GM12878 (cell line): ENCODE measurements around the gene AHCYL2. TPM values are rescaled to one million over a fixed set of nuclear protein-coding genes. Genes with fewer than 3 reads are reported as not detected.

Experiments used
- ATAC-seq: fragments of 200-7000 bp; cut with Tn5 transposase; 3 replicates; pipeline ENCODE4 v1.9.1; 2020; ENCODE audit warnings: mild to moderate bottlenecking, moderate library complexity
- BruUV-seq: library from RNA; stranded (reverse); fragments of 400-500 nt; replicated peaks from 2 replicates; lab custom pipeline; 2021; lab: Mats Ljungman, UMichigan
- CTCF ChIA-PET: fragments of 300-600 bp; sonication (Branson Sonifier 250); formaldehyde crosslinking; extraction: SDS; loops from one replicate; lab custom pipeline; 2021; ENCODE audit warnings: inconsistent platforms; lab: Yijun Ruan, JAX
- POLR2A ChIA-PET: fragments of 350-600 bp; formaldehyde crosslinking; extraction: SDS; loops from one replicate; lab custom pipeline; 2021; ENCODE audit warnings: inconsistent platforms; lab: Charles Lee
- RAD21 ChIA-PET: fragments of 300-600 bp; sonication (Branson Sonifier 250); formaldehyde crosslinking; loops from one replicate; lab custom pipeline; 2023; ENCODE audit warnings: antibody characterized with exemption; ENCODE audit not compliant: unreplicated experiment; lab: Charles Lee
- SMC1A ChIA-PET: fragments of 300-600 bp; sonication (Branson Sonifier 250); formaldehyde crosslinking; loops from one replicate; lab custom pipeline; 2023; ENCODE audit not compliant: unreplicated experiment, uncharacterized antibody; lab: Charles Lee
- DNase-seq: peaks from one replicate; pipeline ENCODE4 v3.0.0-alpha.2; 2011; ENCODE audit warnings: low read depth, low spot score
- FAIRE-seq: peaks from 3 replicates; lab custom pipeline; 2011; peaks lifted over from hg19 to GRCh38; lab: Jason Lieb, UNC
- H2AFZ ChIP-seq: 2 replicates; pipeline ENCODE4 v1.6.0; 2011; ENCODE audit warnings: low read depth, low read length, control low read depth; ENCODE audit not compliant: control insufficient read depth
- H3K27ac ChIP-seq: 2 replicates; pipeline ENCODE4 v1.5.1; 2011; ENCODE audit warnings: control low read depth; ENCODE audit not compliant: control insufficient read depth, insufficient read depth
- H3K27me3 ChIP-seq, 2 experiments: replicated peaks in 1 of 2; 2 replicates each; pipeline versions ENCODE4 v1.6.0 to v1.6.1; 2011; ENCODE audit warnings: low read length in 1 of 2; ENCODE audit not compliant: control insufficient read depth in 2 of 2, insufficient read depth in 2 of 2
- H3K36me3 ChIP-seq, 2 experiments: 2 replicates each; pipeline ENCODE4 v1.5.1; 2011; ENCODE audit warnings: low read length in 1 of 2; ENCODE audit not compliant: control insufficient read depth in 2 of 2, insufficient read depth in 2 of 2
- H3K4me1 ChIP-seq: 2 replicates; pipeline ENCODE4 v1.6.1; 2011; ENCODE audit warnings: mild to moderate bottlenecking, low read length, moderate library complexity, mixed read lengths; ENCODE audit not compliant: control insufficient read depth, insufficient read depth
- H3K4me2 ChIP-seq: 2 replicates; pipeline ENCODE4 v1.6.0; 2011; ENCODE audit warnings: control low read depth; ENCODE audit not compliant: control insufficient read depth, insufficient read depth
- H3K4me3 ChIP-seq: fragments of 200-600 bp; sonication (generic); 2 replicates; pipeline ENCODE4 v1.5.1; 2016
- H3K79me2 ChIP-seq: 2 replicates; pipeline ENCODE4 v1.6.0; 2011; ENCODE audit warnings: low read length; ENCODE audit not compliant: control insufficient read depth, insufficient read depth
- H3K9ac ChIP-seq: 2 replicates; pipeline ENCODE4 v1.8.0; 2011; ENCODE audit warnings: low read length, control low read depth, mixed read lengths; ENCODE audit not compliant: control insufficient read depth, insufficient read depth
- H3K9me3 ChIP-seq: replicated peaks from 3 replicates; pipeline ENCODE4 v1.5.1; 2011; ENCODE audit warnings: mild to moderate bottlenecking, low read length; ENCODE audit not compliant: control insufficient read depth, insufficient read depth
- H4K20me1 ChIP-seq: 2 replicates; pipeline ENCODE4 v1.6.0; 2011; ENCODE audit not compliant: control insufficient read depth, insufficient read depth
- BCL3 ChIP-seq: IDR thresholded peaks from 2 replicates; pipeline ENCODE4 v1.6.1; 2011; ENCODE audit warnings: borderline replicate concordance, low read depth, mild to moderate bottlenecking, moderate library complexity, low read length; ENCODE audit not compliant: insufficient read depth, poor library complexity, severe bottlenecking
- BRCA1 ChIP-seq: IDR thresholded peaks from 2 replicates; pipeline ENCODE4 v1.6.1; 2011; ENCODE audit warnings: low read depth, low read length, improper control_type of control experiment
- E4F1 ChIP-seq: fragments of 450-650 bp; IDR thresholded peaks from 2 replicates; pipeline ENCODE4 v1.6.1; 2018; ENCODE audit warnings: borderline replicate concordance, mild to moderate bottlenecking; ENCODE audit not compliant: partially characterized antibody
- GABPA ChIP-seq: IDR thresholded peaks from 2 replicates; pipeline ENCODE4 v1.6.1; 2014; ENCODE audit warnings: antibody characterized with exemption, low read depth, mild to moderate bottlenecking, inconsistent platforms
- MTA2 ChIP-seq: fragments of 450-650 bp; IDR thresholded peaks from 2 replicates; pipeline ENCODE4 v1.6.1; 2016; ENCODE audit warnings: low read depth, mild to moderate bottlenecking, moderate library complexity
- RAD21 ChIP-seq: IDR thresholded peaks from 2 replicates; pipeline ENCODE4 v1.6.1; 2011; ENCODE audit warnings: mild to moderate bottlenecking, low read depth, low read length, moderate library complexity; ENCODE audit not compliant: insufficient read depth
- SIN3A ChIP-seq: IDR thresholded peaks from 2 replicates; pipeline ENCODE4 v1.6.1; 2012; ENCODE audit warnings: low read depth, low read length, improper control_type of control experiment
- SIX5 ChIP-seq: IDR thresholded peaks from 2 replicates; pipeline ENCODE4 v1.6.1; 2011; ENCODE audit warnings: mild to moderate bottlenecking, low read depth, low read length, moderate library complexity; ENCODE audit not compliant: severe bottlenecking
- ZNF384 ChIP-seq: IDR thresholded peaks from 2 replicates; pipeline ENCODE4 v1.6.1; 2012; ENCODE audit warnings: low read depth, mild to moderate bottlenecking, low read length, improper control_type of control experiment, borderline replicate concordance
- ZSCAN29 ChIP-seq: fragments of 450-650 bp; IDR thresholded peaks from 2 replicates; pipeline ENCODE4 v1.6.1; 2017; ENCODE audit warnings: mild to moderate bottlenecking, moderate library complexity
- WGBS: methylation state at CpG from one replicate; pipeline ENCODE4 v1.1.6; 2016; ENCODE audit warnings: low lambda C conversion rate; ENCODE audit not compliant: insufficient replicate concordance, insufficient coverage; ENCODE audit errors: missing lambda C conversion rate; 5-methylcytosine and 5-hydroxymethylcytosine counted together
- in situ Hi-C: fragments of 300-500 bp; cut with MboI; formaldehyde crosslinking; loops from 9 replicates; pipeline ENCODE4 v1.14.3; 2018; ENCODE audit warnings: mixed read lengths
- intact Hi-C: fragments of 100-400 bp; cut with micrococcal nuclease; formaldehyde crosslinking; loops from one replicate; pipeline ENCODE4 v1.14.2; 2022; ENCODE audit not compliant: unreplicated experiment
- polyA plus RNA-seq, 11 experiments: library from polyadenylated mRNA; depleted of rRNA in 4 of 11; unstranded in 6 of 11; stranded (reverse) in 5 of 11; fragments of >200 nt; fragmentation: Nextera tagmentation in 4 of 11; fragmentation: Illumina TruSeq in 1 of 11; extraction: Ambion mirVana in 4 of 11; extraction: Trizol in 1 of 11; gene quantifications; 1 replicate in 1 of 11; 2 replicates in 10 of 11; pipeline versions ENCODE4 v1.2.1 to v1.2.3, GENCODE V29; 2011 to 2016; ENCODE audit warnings: inconsistent platforms in 2 of 11, missing spikeins in 2 of 11, low read depth in 1 of 11
- total RNA-seq, 4 experiments: library from RNA; depleted of rRNA in 3 of 4; stranded (reverse); fragments of >200 nt in 3 of 4; fragmentation: Illumina TruSeq in 1 of 4; extraction: Trizol in 1 of 4; gene quantifications; 2 replicates each; pipeline versions ENCODE4 v1.2.1 to v1.2.3, GENCODE V29; 2013 to 2021
- TF ChIP-seq, protein P1 (sequence below), 3 experiments: IDR thresholded peaks in 2 of 3; conservative IDR thresholded peaks in 1 of 3; 2 replicates each; pipeline ENCODE4 v1.5.1; 2011; ENCODE audit warnings: low read depth in 3 of 3, low read length in 3 of 3, mild to moderate bottlenecking in 3 of 3, control low read depth in 2 of 3, moderate library complexity in 2 of 3, inconsistent platforms in 1 of 3, mixed read lengths in 1 of 3; ENCODE audit not compliant: control insufficient read depth in 2 of 3, insufficient read depth in 1 of 3; ENCODE audit errors: extremely low read depth in 1 of 3

AHCYL2 gene
- total and polyA plus RNA-seq, 10 of the 15 experiments (the other 5 are each of a cell fraction or from before 2014, with no cell fraction given), result 1.7 to 29.1 (median 5.4) TPM

- no peak overlapping the region for H3K4me2 ChIP-seq
- WGBS, result 98% methylated on average over 3 of the region's 3 CpGs
- ChIA-PET POLR2A (interaction anchor here (0.6 kb wide), 2 partner anchors 53 to 287 kb away, joined by 3 read pairs; no protein-coding TSS in a partner anchor), RAD21 (interaction anchor here (0.7 to 2.1 kb wide), 2 partner anchors 9 to 677 kb away, joined by 3 to 8 read pairs; no protein-coding TSS in a partner anchor), SMC1A (interaction anchor here (0.7 to 1.5 kb wide), 4 partner anchors 9 to 116 kb away, joined by 3 to 4 read pairs (median 3); no protein-coding TSS in a partner anchor), CTCF (interaction anchor here (0.9 to 3.2 kb wide), 8 partner anchors 8 to 137 kb away, joined by 3 to 9 read pairs (median 4); no protein-coding TSS in a partner anchor)
- no peaks in the 10 kb centered on the region for H3K36me3 ChIP-seq
- no peaks in the 10 kb centered on the region for H4K20me1 ChIP-seq
- H3K4me1 ChIP-seq, result no peaks in the 10 kb centered on the region
- no peaks in the 10 kb centered on the region for H3K27me3 ChIP-seq
- H3K9ac ChIP-seq, result no peak overlapping the region
- no peak overlapping the region for H3K4me3 ChIP-seq
- in situ Hi-C loops (no loop called here), intact Hi-C loops (no loop called here)
- DNase-seq (no peak), FAIRE-seq (no peak), ATAC-seq (no peak)
- TF ChIP-seq ZSCAN29 (no peak), E4F1 (no peak), MTA2 (no peak), GABPA (no peak), ZNF384 (no peak), BRCA1 (no peak), SIN3A (no peak), BCL3 (no peak), RAD21 (0 out of 2 replicates have a peak, but pooled peaks have one; percentile 11), SIX5 (no peak)
- TF ChIP-seq, protein P1, sequence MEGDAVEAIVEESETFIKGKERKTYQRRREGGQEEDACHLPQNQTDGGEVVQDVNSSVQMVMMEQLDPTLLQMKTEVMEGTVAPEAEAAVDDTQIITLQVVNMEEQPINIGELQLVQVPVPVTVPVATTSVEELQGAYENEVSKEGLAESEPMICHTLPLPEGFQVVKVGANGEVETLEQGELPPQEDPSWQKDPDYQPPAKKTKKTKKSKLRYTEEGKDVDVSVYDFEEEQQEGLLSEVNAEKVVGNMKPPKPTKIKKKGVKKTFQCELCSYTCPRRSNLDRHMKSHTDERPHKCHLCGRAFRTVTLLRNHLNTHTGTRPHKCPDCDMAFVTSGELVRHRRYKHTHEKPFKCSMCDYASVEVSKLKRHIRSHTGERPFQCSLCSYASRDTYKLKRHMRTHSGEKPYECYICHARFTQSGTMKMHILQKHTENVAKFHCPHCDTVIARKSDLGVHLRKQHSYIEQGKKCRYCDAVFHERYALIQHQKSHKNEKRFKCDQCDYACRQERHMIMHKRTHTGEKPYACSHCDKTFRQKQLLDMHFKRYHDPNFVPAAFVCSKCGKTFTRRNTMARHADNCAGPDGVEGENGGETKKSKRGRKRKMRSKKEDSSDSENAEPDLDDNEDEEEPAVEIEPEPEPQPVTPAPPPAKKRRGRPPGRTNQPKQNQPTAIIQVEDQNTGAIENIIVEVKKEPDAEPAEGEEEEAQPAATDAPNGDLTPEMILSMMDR (IDR thresholded peaks at IDR 0.05 in 2 of 3, conservative IDR thresholded peaks at IDR 0.05 in 1 of 3; ENCODE audit: control insufficient read depth in 2 of 3, extremely low read depth in 1 of 3, insufficient read depth in 1 of 3, low read depth in 3 of 3, low read length in 3 of 3), result 0 out of 6 replicates have a peak, but pooled peaks of 1 of the 3 experiments have one; percentile 12
- no peak overlapping the region for H3K27ac ChIP-seq
- no TSS peak for BruUV-seq
- H3K9me3 ChIP-seq, result no peaks in the 10 kb centered on the region
- no peak overlapping the region for H2AFZ ChIP-seq
- no peaks in the 10 kb centered on the region for H3K79me2 ChIP-seq
Observed at GRCh38 chr7:129334473-129334872, 109.6 kb downstream of the AHCYL2 start.
